GM19455 (cell line): ENCODE data around the gene TTYH1.

Source experiments
- ATAC-seq: cut with Tn5 transposase; IDR thresholded peaks from one replicate; pipeline ENCODE4 v1.9.1; 2021; ENCODE audit not compliant: unreplicated experiment

TTYH1 gene

GRCh38 chr19:54422136-54422535, 6.9 kb downstream of the TTYH1 start:
- no peak for ATAC-seq

- ATAC-seq = no peak
Measured at GRCh38 chr19:54424201-54424600, 8.9 kb downstream of the TTYH1 start.

- ATAC-seq = no peak
Measured at GRCh38 chr19:54424660-54425381, 9.6 kb downstream of the TTYH1 start.

GRCh38 chr19:54425382-54425723, 10.1 kb downstream of the TTYH1 start:
- no peak for ATAC-seq

- ATAC-seq = no peak
Measured at GRCh38 chr19:54426291-54426931, 11.1 kb downstream of the TTYH1 start.

- ATAC-seq = no peak
Measured at GRCh38 chr19:54427586-54427985, 12.3 kb downstream of the TTYH1 start.

- no peak for ATAC-seq
Measured at GRCh38 chr19:54428323-54429175, 13.3 kb downstream of the TTYH1 start.

- ATAC-seq = no peak
Measured at GRCh38 chr19:54429176-54429495, 13.9 kb downstream of the TTYH1 start.

GRCh38 chr19:54429545-54430227, 14.4 kb downstream of the TTYH1 start:
- ATAC-seq = no peak

- ATAC-seq = no peak
Measured at GRCh38 chr19:54430306-54431254, 15.3 kb downstream of the TTYH1 start.

GRCh38 chr19:54431255-54431838, 16.1 kb downstream of the TTYH1 start:
- no peak for ATAC-seq

- ATAC-seq = no peak
Measured at GRCh38 chr19:54432144-54432738, 17.0 kb downstream of the TTYH1 start.

- no peak for ATAC-seq
Measured at GRCh38 chr19:54433697-54434096, 18.4 kb downstream of the TTYH1 start.

- no peak for ATAC-seq
Measured at GRCh38 chr19:54434112-54434872, 19.0 kb downstream of the TTYH1 start.

- ATAC-seq = no peak
Measured at GRCh38 chr19:54434873-54435214, 19.6 kb downstream of the TTYH1 start.

- no peak for ATAC-seq
Measured at GRCh38 chr19:54435551-54436016, 20.3 kb downstream of the TTYH1 start.

GRCh38 chr19:54436031-54436523, 20.8 kb downstream of the TTYH1 start:
- ATAC-seq = no peak

- ATAC-seq = no peak
Measured at GRCh38 chr19:54436628-54437252, 21.5 kb downstream of the TTYH1 start.
